HepG2 (cell line): ENCODE measurements around the gene VMO1. TPM values are rescaled to one million over a fixed set of nuclear protein-coding genes. Genes with fewer than 3 reads are reported as not detected.

ENCODE experiments used
- ATM ChIP-seq: fragments of 450-650 bp; IDR thresholded peaks from 2 replicates; pipeline ENCODE4 v1.7.1; 2017; ENCODE audit warnings: mild to moderate bottlenecking, borderline replicate concordance
- BRD4 ChIP-seq: sonication (generic); formaldehyde crosslinking; IDR thresholded peaks from 2 replicates; pipeline ENCODE4 v1.4.0; 2020; ENCODE audit warnings: missing genetic modification reagents
- DMTF1 ChIP-seq: sonication (generic); formaldehyde crosslinking; IDR thresholded peaks from 2 replicates; pipeline ENCODE4 v1.4.0; 2020; ENCODE audit warnings: mild to moderate bottlenecking, missing genetic modification reagents
- HIVEP1 ChIP-seq: sonication (generic); formaldehyde crosslinking; IDR thresholded peaks from 2 replicates; pipeline ENCODE4 v1.4.0; 2020; ENCODE audit warnings: mild to moderate bottlenecking, missing genetic modification reagents
- HMGA1 ChIP-seq: sonication (generic); formaldehyde crosslinking; conservative IDR thresholded peaks from 2 replicates; pipeline ENCODE4 v1.4.0; 2020; ENCODE audit warnings: missing genetic modification reagents
- IKZF4 ChIP-seq: sonication (generic); formaldehyde crosslinking; IDR thresholded peaks from 2 replicates; pipeline ENCODE4 v1.5.1; 2020; ENCODE audit warnings: borderline replicate concordance, mild to moderate bottlenecking, low read depth, missing genetic modification reagents; ENCODE audit errors: not compliant biosample characterization
- KDM3A ChIP-seq: IDR thresholded peaks from 2 replicates; pipeline ENCODE4 v1.6.1; 2018; ENCODE audit warnings: low read depth, missing compliant biosample characterization
- MIER2 ChIP-seq: IDR thresholded peaks from 2 replicates; pipeline ENCODE4 v1.6.1; 2016; ENCODE audit warnings: missing biosample characterization, missing genetic modification reagents
- MTA1 ChIP-seq: sonication (generic); formaldehyde crosslinking; IDR thresholded peaks from 2 replicates; pipeline ENCODE4 v1.4.0; 2020; ENCODE audit warnings: missing genetic modification reagents, mild to moderate bottlenecking, borderline replicate concordance
- NFYC ChIP-seq: IDR thresholded peaks from 2 replicates; pipeline ENCODE4 v1.6.1; 2016; ENCODE audit warnings: missing genetic modification reagents, missing compliant biosample characterization
- REXO4 ChIP-seq: sonication (generic); formaldehyde crosslinking; IDR thresholded peaks from 2 replicates; pipeline ENCODE4 v1.8.0; 2022; ENCODE audit warnings: missing genetic modification reagents, mild to moderate bottlenecking, borderline replicate concordance
- RNF219 ChIP-seq: sonication (generic); formaldehyde crosslinking; IDR thresholded peaks from 2 replicates; pipeline ENCODE4 v1.5.0; 2020; ENCODE audit warnings: mild to moderate bottlenecking, missing genetic modification reagents
- SIN3A ChIP-seq: IDR thresholded peaks from 2 replicates; pipeline ENCODE4 v1.6.1; 2011; ENCODE audit warnings: low read depth, mild to moderate bottlenecking, control low read depth, low read length, borderline replicate concordance
- SIX4 ChIP-seq: sonication (generic); formaldehyde crosslinking; IDR thresholded peaks from 2 replicates; pipeline ENCODE4 v1.4.0; 2020; ENCODE audit warnings: missing genetic modification reagents
- SP2 ChIP-seq: sonication (generic); formaldehyde crosslinking; IDR thresholded peaks from 2 replicates; pipeline ENCODE4 v1.5.1; 2020; ENCODE audit warnings: mild to moderate bottlenecking, missing genetic modification reagents
- YEATS4 ChIP-seq: sonication (generic); formaldehyde crosslinking; IDR thresholded peaks from 2 replicates; pipeline ENCODE4 v1.4.0; 2020; ENCODE audit warnings: missing genetic modification reagents, borderline replicate concordance
- ZFYVE20 ChIP-seq: sonication (generic); formaldehyde crosslinking; IDR thresholded peaks from 2 replicates; pipeline ENCODE4 v1.8.0; 2023; ENCODE audit warnings: low read depth, mild to moderate bottlenecking, moderate library complexity, missing genetic modification reagents, borderline replicate concordance
- ZMYM2 ChIP-seq: sonication (generic); formaldehyde crosslinking; IDR thresholded peaks from 2 replicates; pipeline ENCODE4 v1.8.0; 2022; ENCODE audit warnings: mild to moderate bottlenecking, missing genetic modification reagents
- ZMYM3 ChIP-seq: sonication (generic); formaldehyde crosslinking; IDR thresholded peaks from 2 replicates; pipeline ENCODE4 v1.5.1; 2020; ENCODE audit warnings: mild to moderate bottlenecking, missing genetic modification reagents
- ZNF24 ChIP-seq: fragments of 450-650 bp; IDR thresholded peaks from 2 replicates; pipeline ENCODE4 v1.6.1; 2017; ENCODE audit warnings: antibody characterized with exemption, mild to moderate bottlenecking
- ZNF652 ChIP-seq: IDR thresholded peaks from 2 replicates; pipeline ENCODE4 v1.6.1; 2016; ENCODE audit warnings: low read depth, borderline replicate concordance
- ZNF776 ChIP-seq: sonication (generic); formaldehyde crosslinking; IDR thresholded peaks from 2 replicates; pipeline ENCODE4 v1.4.0; 2020; ENCODE audit warnings: mild to moderate bottlenecking, missing genetic modification reagents
- ZNF781 ChIP-seq: sonication (generic); formaldehyde crosslinking; IDR thresholded peaks from 2 replicates; pipeline ENCODE4 v1.5.1; 2020; ENCODE audit warnings: borderline replicate concordance, mild to moderate bottlenecking, missing genetic modification reagents; ENCODE audit errors: not compliant biosample characterization
- ZNF878 ChIP-seq: sonication (generic); formaldehyde crosslinking; IDR thresholded peaks from 2 replicates; pipeline ENCODE4 v1.8.1; 2023; ENCODE audit warnings: mild to moderate bottlenecking, missing genetic modification reagents, moderate library complexity
- polyA plus RNA-seq, 8 experiments: library from polyadenylated mRNA; depleted of rRNA in 3 of 8; stranded (reverse) in 7 of 8; unstranded in 1 of 8; fragments of >200 nt; fragmentation: Illumina TruSeq in 4 of 8; extraction: Trizol in 4 of 8; gene quantifications; 2 replicates each; pipeline versions ENCODE4 v1.2.1 to v1.2.3, GENCODE V29; 2011 to 2016; ENCODE audit warnings: low read depth in 4 of 8, missing spikeins in 1 of 8, mixed read lengths in 1 of 8; ENCODE audit not compliant: insufficient read depth in 1 of 8
- total RNA-seq, 5 experiments: library from RNA; depleted of rRNA; stranded (reverse); fragments of >200 nt; fragmentation: Illumina TruSeq; extraction: Trizol; gene quantifications; 2 replicates each; pipeline ENCODE4 v1.2.3, GENCODE V29; 2016; ENCODE audit warnings: low read depth in 1 of 5
- TF ChIP-seq, protein P1 (sequence below): IDR thresholded peaks from 2 replicates; pipeline ENCODE4 v1.6.1; 2018; ENCODE audit warnings: missing genetic modification reagents, mild to moderate bottlenecking, missing compliant biosample characterization

VMO1 gene
- total and polyA plus RNA-seq, 2 of the 13 experiments (the other 11 are each of a cell fraction or from before 2014, with no cell fraction given) = not detected

DNA sequence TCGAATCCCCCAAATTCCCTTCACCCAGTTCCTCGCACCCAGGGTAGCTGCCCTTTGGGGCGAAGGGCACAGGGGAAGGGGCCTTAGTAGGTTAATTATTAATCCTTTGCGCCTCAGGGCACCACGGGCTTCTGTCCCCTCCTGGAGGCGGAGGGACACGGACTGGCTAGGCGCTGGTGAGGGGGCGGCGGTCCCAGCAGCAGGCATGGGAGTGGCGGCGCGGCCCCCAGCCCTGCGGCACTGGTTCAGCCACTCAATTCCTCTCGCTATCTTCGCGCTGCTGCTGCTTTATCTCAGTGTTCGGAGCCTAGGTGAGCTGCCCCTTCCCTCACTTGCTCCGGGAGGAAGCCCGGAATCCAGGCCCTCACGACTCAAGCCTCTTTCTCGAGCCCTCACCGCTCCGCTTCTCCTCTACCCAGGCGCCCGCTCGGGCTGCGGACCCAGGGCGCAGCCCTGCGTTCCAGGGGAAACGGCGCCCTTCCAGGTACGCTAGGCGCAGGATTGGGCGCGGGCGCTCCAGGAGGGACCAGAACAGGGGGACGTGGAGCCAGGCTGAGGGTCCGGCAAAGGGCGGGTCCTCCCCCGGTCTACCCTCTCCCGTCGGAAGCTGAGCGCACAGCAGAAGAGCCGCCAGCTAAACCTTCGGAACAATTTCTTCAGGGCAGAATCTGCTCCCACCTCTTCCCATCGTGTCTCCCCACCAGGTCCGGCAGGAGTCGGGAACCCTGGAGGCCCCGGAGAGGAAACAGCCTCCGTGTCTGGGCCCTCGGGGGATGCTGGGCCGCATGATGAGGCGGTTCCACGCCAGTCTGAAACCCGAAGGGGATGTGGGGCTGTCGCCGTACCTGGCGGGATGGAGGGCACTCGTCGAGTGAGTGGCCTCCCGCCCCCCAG lies 2.9 kb upstream of the VMO1 start, which contains the start of gene GLTPD2 (continued):
- TF ChIP-seq ZNF878 (CRISPR knock-in tag) (no peak), NFYC (CRISPR knock-in tag) (no peak; the same call in 1 of the 2 replicates), SP2 (CRISPR knock-in tag) (no peak), ZMYM2 (CRISPR knock-in tag) (no peak), DMTF1 (CRISPR knock-in tag) (no peak; the same call in 1 of the 2 replicates), MTA1 (CRISPR knock-in tag) (peak; percentile 54; the same call in 1 of the 2 replicates), ATM (no peak), HMGA1 (CRISPR knock-in tag) (no peak), ZNF24 (no peak), ZNF781 (CRISPR knock-in tag) (peak; percentile 16), RNF219 (CRISPR knock-in tag) (peak; percentile 87; the same call in 1 of the 2 replicates), YEATS4 (CRISPR knock-in tag) (peak; percentile 61; the same call in 1 of the 2 replicates), SIN3A (peak; percentile 74; the same call in 1 of the 2 replicates), ZNF652 (CRISPR knock-in tag) (no peak), ZMYM3 (CRISPR knock-in tag) (no peak), IKZF4 (no peak), REXO4 (CRISPR knock-in tag) (no peak), BRD4 (CRISPR knock-in tag) (peak; percentile 86), KDM3A (CRISPR knock-in tag) (peak; percentile 62), MIER2 (CRISPR knock-in tag) (no peak), ZFYVE20 (CRISPR knock-in tag) (no peak), HIVEP1 (CRISPR knock-in tag) (peak; percentile 48; the same call in 1 of the 2 replicates), SIX4 (CRISPR knock-in tag) (peak; percentile 54; the same call in 1 of the 2 replicates), ZNF776 (CRISPR knock-in tag) (no peak; the same call in 1 of the 2 replicates)
- TF ChIP-seq, protein P1, sequence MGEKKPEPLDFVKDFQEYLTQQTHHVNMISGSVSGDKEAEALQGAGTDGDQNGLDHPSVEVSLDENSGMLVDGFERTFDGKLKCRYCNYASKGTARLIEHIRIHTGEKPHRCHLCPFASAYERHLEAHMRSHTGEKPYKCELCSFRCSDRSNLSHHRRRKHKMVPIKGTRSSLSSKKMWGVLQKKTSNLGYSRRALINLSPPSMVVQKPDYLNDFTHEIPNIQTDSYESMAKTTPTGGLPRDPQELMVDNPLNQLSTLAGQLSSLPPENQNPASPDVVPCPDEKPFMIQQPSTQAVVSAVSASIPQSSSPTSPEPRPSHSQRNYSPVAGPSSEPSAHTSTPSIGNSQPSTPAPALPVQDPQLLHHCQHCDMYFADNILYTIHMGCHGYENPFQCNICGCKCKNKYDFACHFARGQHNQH = no peak; the same call in 1 of the 2 replicates
